HG03565 (cell line): ENCODE measurements around the gene SYNJ2.

Experiments used
- ATAC-seq: cut with Tn5 transposase; IDR thresholded peaks from one replicate; pipeline ENCODE4 v1.9.1; 2021; ENCODE audit warnings: mild to moderate bottlenecking, moderate library complexity; ENCODE audit not compliant: unreplicated experiment

SYNJ2 gene

GRCh38 chr6:158010591-158011477 is 29.2 kb downstream of the SYNJ2 start:
- ATAC-seq = no peak

- ATAC-seq = no peak
These were observed 29.8 kb downstream of the SYNJ2 start for GRCh38 chr6:158011478-158011920.

GRCh38 chr6:158011980-158012566 is 30.4 kb downstream of the SYNJ2 start:
- no peak for ATAC-seq

- ATAC-seq = no peak
These were observed 32.3 kb downstream of the SYNJ2 start for GRCh38 chr6:158013904-158014504.

- no peak for ATAC-seq
These were observed 33.0 kb downstream of the SYNJ2 start for GRCh38 chr6:158014505-158015187.

- ATAC-seq = no peak
These were observed 33.5 kb downstream of the SYNJ2 start for GRCh38 chr6:158015188-158015506.

GRCh38 chr6:158016571-158017383 is 35.1 kb downstream of the SYNJ2 start:
- no peak for ATAC-seq

GRCh38 chr6:158017621-158018040 is 36.0 kb downstream of the SYNJ2 start:
- no peak for ATAC-seq

- no peak for ATAC-seq
These were observed 36.5 kb downstream of the SYNJ2 start for GRCh38 chr6:158018041-158018771.

GRCh38 chr6:158018851-158019361 is 37.2 kb downstream of the SYNJ2 start:
- no peak for ATAC-seq

- no peak for ATAC-seq
These were observed 37.8 kb downstream of the SYNJ2 start for GRCh38 chr6:158019416-158019815.

- ATAC-seq = no peak
These were observed 38.6 kb downstream of the SYNJ2 start for GRCh38 chr6:158020272-158020711.

- no peak for ATAC-seq
These were observed 39.1 kb downstream of the SYNJ2 start for GRCh38 chr6:158020811-158021210.

- ATAC-seq = no peak
These were observed 39.7 kb downstream of the SYNJ2 start for GRCh38 chr6:158021376-158021775.

- ATAC-seq = no peak
These were observed 40.4 kb downstream of the SYNJ2 start for GRCh38 chr6:158021814-158022748.

- ATAC-seq = no peak
These were observed 41.3 kb downstream of the SYNJ2 start for GRCh38 chr6:158022749-158023596.

GRCh38 chr6:158023597-158023939 is 41.9 kb downstream of the SYNJ2 start:
- no peak for ATAC-seq
